Measurements from ENCODE around the gene CRKL.
"Not testable (repeated sequence)": the region's sequence is repeated elsewhere in the genome, so short reads cannot be mapped to it uniquely, and the experiment has no call there.

CRKL gene

GRCh38 chr22:20967697-20968211, 50.5 kb downstream of the CRKL start:
- no peak for DNase-seq

GRCh38 chr22:20968281-20968977, 51.2 kb downstream of the CRKL start:
- DNase-seq = no peak

GRCh38 chr22:20970939-20971657, 53.9 kb downstream of the CRKL start:
- no peak for DNase-seq

- not testable (repeated sequence) for DNase-seq
Measured at GRCh38 chr22:20972014-20972694, 54.9 kb downstream of the CRKL start.

- no peak for DNase-seq
Measured at GRCh38 chr22:20972933-20973577, 55.8 kb downstream of the CRKL start.

GRCh38 chr22:20973634-20974286, 56.6 kb downstream of the CRKL start:
- no peak for DNase-seq

- DNase-seq = no peak
Measured at GRCh38 chr22:20974336-20974955, 57.2 kb downstream of the CRKL start.

GRCh38 chr22:20975541-20976290, 58.5 kb downstream of the CRKL start:
- DNase-seq = no peak

- no peak for DNase-seq
Measured at GRCh38 chr22:20976291-20976877, 59.2 kb downstream of the CRKL start.

GRCh38 chr22:20977019-20977418, 59.8 kb downstream of the CRKL start:
- DNase-seq = no peak

- no peak for DNase-seq
Measured at GRCh38 chr22:20977516-20978170, 60.4 kb downstream of the CRKL start.

GRCh38 chr22:20978419-20978818, 61.2 kb downstream of the CRKL start:
- no peak for DNase-seq

- no peak for DNase-seq
Measured at GRCh38 chr22:20979243-20979809, 62.1 kb downstream of the CRKL start.

- DNase-seq = no peak
Measured at GRCh38 chr22:20979940-20980453, 62.8 kb downstream of the CRKL start.

- no peak for DNase-seq
Measured at GRCh38 chr22:20980523-20980922, 63.3 kb downstream of the CRKL start.

GRCh38 chr22:20980938-20981722, 63.9 kb downstream of the CRKL start:
- no peak for DNase-seq

GRCh38 chr22:20981787-20982562, 64.8 kb downstream of the CRKL start, which contains the start of gene LZTR1:
LZTR1 (plus strand) TSS chr22:20982297; CDS start chr22:20982372, 75 bp downstream.
- DNase-seq = peak; percentile 82

GRCh38 chr22:20982563-20982882, 65.3 kb downstream of the CRKL start:
- no peak for DNase-seq

Data from HCEC 1CT (cell line).